ENCODE data around the gene MT1HL1.

DNA sequence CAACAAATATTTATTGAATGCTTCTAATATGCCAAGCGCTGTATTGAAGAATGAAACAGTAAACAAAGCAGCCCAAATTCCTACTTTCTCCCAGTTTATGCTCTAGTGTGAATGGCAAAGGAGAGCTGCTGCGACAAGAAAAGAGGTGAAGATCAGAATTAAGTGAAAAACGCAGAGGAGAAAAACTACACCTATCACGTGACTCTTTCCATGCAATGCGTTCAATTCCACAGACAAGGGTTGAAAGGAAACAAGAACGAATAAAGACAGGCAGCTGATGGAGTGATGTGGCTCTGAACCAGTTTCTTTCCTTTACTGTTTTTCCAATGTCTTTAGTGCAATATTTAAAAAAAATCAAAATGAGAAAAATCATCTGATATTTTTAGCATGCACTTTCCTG is 23.6 kb downstream of the MT1HL1 start:
- TF ChIP-seq, protein P1, sequence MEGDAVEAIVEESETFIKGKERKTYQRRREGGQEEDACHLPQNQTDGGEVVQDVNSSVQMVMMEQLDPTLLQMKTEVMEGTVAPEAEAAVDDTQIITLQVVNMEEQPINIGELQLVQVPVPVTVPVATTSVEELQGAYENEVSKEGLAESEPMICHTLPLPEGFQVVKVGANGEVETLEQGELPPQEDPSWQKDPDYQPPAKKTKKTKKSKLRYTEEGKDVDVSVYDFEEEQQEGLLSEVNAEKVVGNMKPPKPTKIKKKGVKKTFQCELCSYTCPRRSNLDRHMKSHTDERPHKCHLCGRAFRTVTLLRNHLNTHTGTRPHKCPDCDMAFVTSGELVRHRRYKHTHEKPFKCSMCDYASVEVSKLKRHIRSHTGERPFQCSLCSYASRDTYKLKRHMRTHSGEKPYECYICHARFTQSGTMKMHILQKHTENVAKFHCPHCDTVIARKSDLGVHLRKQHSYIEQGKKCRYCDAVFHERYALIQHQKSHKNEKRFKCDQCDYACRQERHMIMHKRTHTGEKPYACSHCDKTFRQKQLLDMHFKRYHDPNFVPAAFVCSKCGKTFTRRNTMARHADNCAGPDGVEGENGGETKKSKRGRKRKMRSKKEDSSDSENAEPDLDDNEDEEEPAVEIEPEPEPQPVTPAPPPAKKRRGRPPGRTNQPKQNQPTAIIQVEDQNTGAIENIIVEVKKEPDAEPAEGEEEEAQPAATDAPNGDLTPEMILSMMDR (IDR thresholded peaks at IDR 0.05; ENCODE audit: low read length), result no peak
- no peak for TF ChIP-seq EZH2 (optimal IDR thresholded peaks at IDR 0.05; ENCODE audit: low read depth, low read length)

Measured in MM.1S (cell line).